ENCODE results near the gene ADGRL2.

The ADGRL2 gene

DNA sequence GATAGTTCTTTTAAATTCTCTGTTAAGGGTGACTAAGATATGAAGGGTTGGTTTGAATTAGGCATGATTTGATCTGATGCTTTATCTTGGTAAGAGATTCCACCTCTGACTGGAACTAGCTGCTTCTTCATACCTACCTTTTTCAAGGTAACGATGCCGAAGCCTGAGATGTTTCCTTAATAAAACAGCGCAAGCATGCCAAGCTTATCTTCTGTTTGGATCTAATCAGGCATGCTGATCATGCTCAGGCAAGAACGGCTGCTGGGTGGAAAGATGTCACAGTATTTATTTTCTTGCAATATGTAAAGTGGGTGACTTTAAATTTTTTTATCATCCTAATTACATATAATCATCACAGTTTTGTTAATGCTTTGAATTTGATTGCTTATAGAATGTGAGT lies 148.7 kb downstream of the ADGRL2 start:
- H3K4me1 ChIP-seq (ENCODE audit: control insufficient read depth, insufficient read depth, low read depth, low read length), result no peaks in the 10 kb centered on the region
- no peak overlapping the region for H4K91ac ChIP-seq (ENCODE audit: low read length)
- H4K8ac ChIP-seq (ENCODE audit: low read length), result no peak overlapping the region
- H2BK5ac ChIP-seq (ENCODE audit: low read depth, low read length, poor library complexity, severe bottlenecking), result no peak overlapping the region
- no peak overlapping the region for H2AK5ac ChIP-seq (ENCODE audit: low read length, severe bottlenecking)
- no peak overlapping the region for H3K23ac ChIP-seq (ENCODE audit: low read length in 2 of 2)
- H3K4ac ChIP-seq (ENCODE audit: low read depth in 1 of 2, low read length in 2 of 2), result no peak overlapping the region
- no peak for DNase-seq
- no peak overlapping the region for H3K9ac ChIP-seq (ENCODE audit: low read length)
- H3K27ac ChIP-seq (ENCODE audit: low read length, poor library complexity, severe bottlenecking), result no peak overlapping the region
- no peak overlapping the region for H2BK120ac ChIP-seq (ENCODE audit: low read depth, low read length)
- H2AFZ ChIP-seq (ENCODE audit: low read depth, low read length), result no peak overlapping the region
- 100% methylated on average over 3 of the region's 4 CpGs for WGBS
- peaks cover 11% of the 10 kb centered on the region for H3K79me1 ChIP-seq (replicated peaks; ENCODE audit: low read length, poor library complexity, severe bottlenecking)
- no peak overlapping the region for H3K4me2 ChIP-seq (ENCODE audit: low read length, poor library complexity, severe bottlenecking)
- H2BK15ac ChIP-seq (ENCODE audit: low read depth, poor library complexity, severe bottlenecking), result no peak overlapping the region
- H3K18ac ChIP-seq (ENCODE audit: low read depth in 1 of 2, low read length in 2 of 2), result no peak overlapping the region
- no peak overlapping the region for H2BK12ac ChIP-seq (ENCODE audit: low read length in 2 of 2)
- H3K36me3 ChIP-seq (ENCODE audit: control insufficient read depth in 1 of 2, insufficient read depth in 2 of 2, low read depth in 1 of 2, low read length in 2 of 2), result peaks cover 0 to 38% of the 10 kb centered on the region in 2 experiments
- no peaks in the 10 kb centered on the region for H3K9me3 ChIP-seq (ENCODE audit: control insufficient read depth, low read length)
- H3K27me3 ChIP-seq (ENCODE audit: control insufficient read depth in 1 of 2, insufficient read depth in 1 of 2, low read length in 2 of 2), result no peaks in the 10 kb centered on the region
- no peak overlapping the region for H3K14ac ChIP-seq (ENCODE audit: low read length in 2 of 2)
- H3K4me3 ChIP-seq (ENCODE audit: insufficient read depth in 1 of 2, low read depth in 1 of 2, low read length in 2 of 2), result no peak overlapping the region

DNA sequence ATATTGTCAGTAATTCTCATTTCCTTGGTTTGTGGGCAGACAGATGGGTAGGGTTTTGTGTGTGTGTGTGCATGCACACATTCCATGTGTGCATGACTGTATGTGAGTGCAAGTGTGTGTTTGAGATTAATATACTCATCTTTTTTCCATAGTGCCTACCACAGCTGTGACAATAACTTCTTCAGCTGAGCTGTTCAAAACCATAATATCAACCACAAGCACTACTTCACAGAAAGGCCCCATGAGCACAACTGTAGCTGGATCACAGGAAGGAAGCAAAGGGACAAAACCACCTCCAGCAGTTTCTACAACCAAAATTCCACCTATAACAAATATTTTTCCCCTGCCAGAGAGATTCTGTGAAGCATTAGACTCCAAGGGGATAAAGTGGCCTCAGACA lies 149.3 kb downstream of the ADGRL2 start:
- Histone ChIP-seq H3K27me3 (ENCODE audit: control insufficient read depth in 1 of 2, insufficient read depth in 1 of 2, low read length in 2 of 2) (no peaks in the 10 kb centered on the region), H3K4me3 (ENCODE audit: insufficient read depth in 1 of 2, low read depth in 1 of 2, low read length in 2 of 2) (no peak overlapping the region), H3K9ac (ENCODE audit: low read length) (peak overlapping the region; percentile 7), H3K23ac (ENCODE audit: low read length in 2 of 2) (no peak overlapping the region), H3K9me3 (ENCODE audit: control insufficient read depth, low read length) (no peaks in the 10 kb centered on the region), H3K36me3 (ENCODE audit: control insufficient read depth in 1 of 2, insufficient read depth in 2 of 2, low read depth in 1 of 2, low read length in 2 of 2) (peaks cover 0 to 38% of the 10 kb centered on the region in 2 experiments), H4K8ac (ENCODE audit: low read length) (no peak overlapping the region), H3K27ac (ENCODE audit: low read length, poor library complexity, severe bottlenecking) (no peak overlapping the region), H3K4me2 (ENCODE audit: low read length, poor library complexity, severe bottlenecking) (no peak overlapping the region), H2BK15ac (ENCODE audit: low read depth, poor library complexity, severe bottlenecking) (no peak overlapping the region), H2BK5ac (ENCODE audit: low read depth, low read length, poor library complexity, severe bottlenecking) (no peak overlapping the region), H3K4me1 (ENCODE audit: control insufficient read depth, insufficient read depth, low read depth, low read length) (no peaks in the 10 kb centered on the region), H3K79me1 (replicated peaks; ENCODE audit: low read length, poor library complexity, severe bottlenecking) (peaks cover 11% of the 10 kb centered on the region), H3K4ac (ENCODE audit: low read depth in 1 of 2, low read length in 2 of 2) (no peak overlapping the region), H4K91ac (ENCODE audit: low read length) (no peak overlapping the region), H3K14ac (ENCODE audit: low read length in 2 of 2) (no peak overlapping the region), H2AK5ac (ENCODE audit: low read length, severe bottlenecking) (no peak overlapping the region), H2AFZ (ENCODE audit: low read depth, low read length) (no peak overlapping the region), H3K18ac (ENCODE audit: low read depth in 1 of 2, low read length in 2 of 2) (no peak overlapping the region), H2BK120ac (ENCODE audit: low read depth, low read length) (no peak overlapping the region), H2BK12ac (ENCODE audit: low read length in 2 of 2) (no peak overlapping the region)
- no peak for DNase-seq

DNA sequence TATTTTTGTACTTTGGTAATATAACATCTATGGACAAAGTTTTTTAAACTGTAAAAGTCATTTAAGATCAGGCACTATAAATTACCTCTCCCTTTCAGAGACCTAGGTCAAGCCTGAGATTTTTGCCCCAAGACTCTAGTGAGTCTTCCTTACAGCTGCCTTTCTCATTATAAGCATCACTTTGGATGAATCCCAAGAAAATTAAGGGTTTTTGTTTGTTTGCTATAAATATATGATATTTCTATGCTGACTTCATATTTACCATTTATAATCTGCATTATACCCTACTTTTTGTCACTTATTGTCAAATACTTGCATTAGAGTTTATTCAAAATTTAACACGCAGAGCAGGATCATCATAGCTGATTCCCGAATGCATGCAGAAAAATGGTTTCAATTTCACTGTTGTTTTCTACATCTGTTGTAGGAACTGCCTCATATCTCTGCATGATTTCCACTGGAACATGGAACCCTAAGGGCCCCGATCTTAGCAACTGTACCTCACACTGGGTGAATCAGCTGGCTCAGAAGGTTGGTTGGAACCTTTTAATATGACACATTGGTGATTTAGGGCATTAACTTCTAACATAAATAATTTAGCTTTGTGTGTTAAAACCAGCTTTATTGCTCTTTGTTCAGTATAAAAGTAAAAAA lies 150.0 kb downstream of the ADGRL2 start:
- peak overlapping the region; percentile 7 for H3K9ac ChIP-seq (ENCODE audit: low read length)

DNA sequence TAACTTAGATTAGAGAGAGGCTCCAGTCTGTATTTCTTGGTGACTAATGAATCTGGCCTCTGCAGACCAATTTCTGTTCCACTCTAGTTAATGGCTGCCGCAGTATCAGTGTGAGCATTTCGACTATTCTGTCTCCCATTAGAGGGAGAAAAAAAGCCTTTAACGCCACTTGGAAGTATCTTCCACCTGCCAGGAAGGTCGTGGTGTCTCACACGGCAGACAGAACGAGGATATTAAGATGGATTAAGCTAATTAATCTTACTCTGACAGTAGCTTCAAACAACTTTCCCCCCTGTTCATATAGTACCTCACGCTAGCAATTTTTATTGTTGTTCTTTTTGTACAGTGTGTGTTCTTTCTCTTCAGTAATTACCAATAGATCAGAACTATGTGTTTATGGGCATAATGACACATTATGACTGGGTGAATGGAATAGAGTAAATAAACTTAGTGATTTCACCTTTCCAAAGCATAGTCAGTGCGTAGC lies 153.8 kb downstream of the ADGRL2 start:
- Histone ChIP-seq H3K23ac (ENCODE audit: low read length in 2 of 2) (no peak overlapping the region), H3K4ac (ENCODE audit: low read depth in 1 of 2, low read length in 2 of 2) (no peak overlapping the region), H2BK120ac (ENCODE audit: low read depth, low read length) (no peak overlapping the region), H4K8ac (ENCODE audit: low read length) (no peak overlapping the region), H3K79me1 (replicated peaks; ENCODE audit: low read length, poor library complexity, severe bottlenecking) (peaks cover 7% of the 10 kb centered on the region), H3K14ac (ENCODE audit: low read length in 2 of 2) (no peak overlapping the region), H3K9me3 (ENCODE audit: control insufficient read depth, low read length) (no peaks in the 10 kb centered on the region), H3K36me3 (ENCODE audit: control insufficient read depth in 1 of 2, insufficient read depth in 2 of 2, low read depth in 1 of 2, low read length in 2 of 2) (peaks cover 0 to 61% of the 10 kb centered on the region in 2 experiments), H2AFZ (ENCODE audit: low read depth, low read length) (no peak overlapping the region), H3K27ac (ENCODE audit: low read length, poor library complexity, severe bottlenecking) (no peak overlapping the region), H2BK5ac (ENCODE audit: low read depth, low read length, poor library complexity, severe bottlenecking) (no peak overlapping the region), H2AK5ac (ENCODE audit: low read length, severe bottlenecking) (no peak overlapping the region), H2BK12ac (ENCODE audit: low read length in 2 of 2) (no peak overlapping the region), H3K18ac (ENCODE audit: low read depth in 1 of 2, low read length in 2 of 2) (no peak overlapping the region), H3K4me2 (ENCODE audit: low read length, poor library complexity, severe bottlenecking) (no peak overlapping the region), H3K4me1 (ENCODE audit: control insufficient read depth, insufficient read depth, low read depth, low read length) (no peaks in the 10 kb centered on the region), H3K4me3 (ENCODE audit: insufficient read depth in 1 of 2, low read depth in 1 of 2, low read length in 2 of 2) (no peak overlapping the region), H4K91ac (ENCODE audit: low read length) (no peak overlapping the region), H3K9ac (ENCODE audit: low read length) (no peak overlapping the region), H3K27me3 (ENCODE audit: control insufficient read depth in 1 of 2, insufficient read depth in 1 of 2, low read length in 2 of 2) (no peaks in the 10 kb centered on the region), H2BK15ac (ENCODE audit: low read depth, poor library complexity, severe bottlenecking) (no peak overlapping the region)
- no peak for DNase-seq
- 97% methylated on average over 3 of the region's 8 CpGs for WGBS

More for the DNA sequence above, 150.0 kb downstream of the ADGRL2 start:
- Histone ChIP-seq H3K18ac (ENCODE audit: low read depth in 1 of 2, low read length in 2 of 2) (no peak overlapping the region), H3K9me3 (ENCODE audit: control insufficient read depth, low read length) (no peaks in the 10 kb centered on the region), H3K4me1 (ENCODE audit: control insufficient read depth, insufficient read depth, low read depth, low read length) (no peaks in the 10 kb centered on the region), H4K8ac (ENCODE audit: low read length) (no peak overlapping the region), H3K4me3 (ENCODE audit: insufficient read depth in 1 of 2, low read depth in 1 of 2, low read length in 2 of 2) (peak overlapping the region in 1 of 2 experiments; percentile 26), H3K4ac (ENCODE audit: low read depth in 1 of 2, low read length in 2 of 2) (no peak overlapping the region), H2BK5ac (ENCODE audit: low read depth, low read length, poor library complexity, severe bottlenecking) (no peak overlapping the region), H2AK5ac (ENCODE audit: low read length, severe bottlenecking) (no peak overlapping the region), H3K4me2 (ENCODE audit: low read length, poor library complexity, severe bottlenecking) (no peak overlapping the region), H2BK12ac (ENCODE audit: low read length in 2 of 2) (no peak overlapping the region), H3K36me3 (ENCODE audit: control insufficient read depth in 1 of 2, insufficient read depth in 2 of 2, low read depth in 1 of 2, low read length in 2 of 2) (peaks cover 0 to 42% of the 10 kb centered on the region in 2 experiments), H2AFZ (ENCODE audit: low read depth, low read length) (no peak overlapping the region), H4K91ac (ENCODE audit: low read length) (no peak overlapping the region), H3K27ac (ENCODE audit: low read length, poor library complexity, severe bottlenecking) (no peak overlapping the region), H2BK15ac (ENCODE audit: low read depth, poor library complexity, severe bottlenecking) (no peak overlapping the region), H3K79me1 (replicated peaks; ENCODE audit: low read length, poor library complexity, severe bottlenecking) (peaks cover 11% of the 10 kb centered on the region), H3K14ac (ENCODE audit: low read length in 2 of 2) (no peak overlapping the region), H2BK120ac (ENCODE audit: low read depth, low read length) (no peak overlapping the region), H3K27me3 (ENCODE audit: control insufficient read depth in 1 of 2, insufficient read depth in 1 of 2, low read length in 2 of 2) (no peaks in the 10 kb centered on the region), H3K23ac (ENCODE audit: low read length in 2 of 2) (no peak overlapping the region)
- 100% methylated on average over 3 of the region's 3 CpGs for WGBS
- no peak for DNase-seq
